HG02938 (cell line): ENCODE data around the gene FBXO46.
A peak's percentile ranks its signal among the peaks of the same experiment; 100 is the strongest.
"Not testable (repeated sequence)": the region's sequence is repeated elsewhere in the genome, so short reads cannot be mapped to it uniquely, and the experiment has no call there.

Experiments
- ATAC-seq: cut with Tn5 transposase; IDR thresholded peaks from one replicate; pipeline ENCODE4 v1.9.1; 2021; ENCODE audit warnings: mild to moderate bottlenecking, moderate library complexity; ENCODE audit not compliant: unreplicated experiment

FBXO46 gene

DNA sequence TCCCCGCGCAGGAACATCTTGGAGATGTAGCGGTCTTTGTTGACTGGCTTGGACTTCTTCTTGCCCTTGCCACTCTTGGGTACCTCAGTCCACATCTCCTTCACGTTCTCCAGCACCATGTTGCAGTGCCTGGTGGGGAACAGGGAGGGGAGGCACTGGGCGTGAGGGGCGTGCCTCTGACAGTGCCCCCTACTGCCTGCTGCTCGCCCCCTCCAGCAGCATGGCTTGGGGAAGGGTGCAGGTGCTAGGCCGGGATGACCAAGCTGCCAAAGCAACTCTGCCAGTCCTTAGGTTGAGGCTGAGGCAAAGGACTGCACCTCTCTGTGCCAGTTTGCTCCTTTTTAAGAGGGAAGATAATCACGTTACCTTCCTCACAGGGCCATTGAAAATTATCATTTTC lies 43.1 kb downstream of the FBXO46 start:
- no peak for ATAC-seq

DNA sequence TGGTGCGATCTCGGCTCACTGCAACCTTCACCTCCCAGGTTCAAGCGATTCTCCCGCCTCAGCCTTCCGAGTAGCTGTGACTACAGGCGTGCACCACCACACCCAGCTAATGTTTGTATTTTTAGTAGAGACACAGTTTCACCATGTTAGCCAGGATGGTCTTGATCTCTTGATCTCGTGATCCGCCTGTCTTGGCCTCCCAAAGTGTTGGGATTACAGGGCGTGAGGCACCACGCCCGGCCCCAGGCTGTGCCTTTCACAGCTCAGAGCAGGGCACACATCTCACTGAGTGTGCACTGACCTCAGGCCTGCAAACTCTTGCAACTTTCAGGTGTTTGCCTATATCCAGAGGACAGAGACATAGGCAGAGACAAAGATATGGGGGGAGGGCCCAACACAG lies 45.7 kb downstream of the FBXO46 start:
- ATAC-seq = not testable (repeated sequence)

DNA sequence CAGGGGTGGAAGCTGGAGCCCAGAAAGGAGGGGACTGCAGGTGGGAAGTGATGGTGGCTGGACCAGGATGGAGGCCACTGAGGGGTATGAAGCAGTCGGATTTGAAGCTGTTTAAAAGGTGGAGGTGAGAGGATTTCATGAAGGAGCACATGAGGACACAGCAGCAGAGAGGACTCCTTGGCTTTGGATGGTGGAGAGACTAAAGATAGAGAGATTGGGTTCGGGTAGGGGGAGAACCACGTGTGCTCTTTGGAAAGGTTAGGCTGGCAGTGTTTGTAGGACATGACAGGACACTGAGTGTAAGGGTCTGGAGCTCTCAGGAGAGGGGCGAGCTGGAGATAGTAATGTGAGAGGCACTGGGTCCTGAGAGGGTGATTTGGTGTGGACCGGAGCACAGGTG lies 47.8 kb downstream of the FBXO46 start:
- no peak for ATAC-seq

DNA sequence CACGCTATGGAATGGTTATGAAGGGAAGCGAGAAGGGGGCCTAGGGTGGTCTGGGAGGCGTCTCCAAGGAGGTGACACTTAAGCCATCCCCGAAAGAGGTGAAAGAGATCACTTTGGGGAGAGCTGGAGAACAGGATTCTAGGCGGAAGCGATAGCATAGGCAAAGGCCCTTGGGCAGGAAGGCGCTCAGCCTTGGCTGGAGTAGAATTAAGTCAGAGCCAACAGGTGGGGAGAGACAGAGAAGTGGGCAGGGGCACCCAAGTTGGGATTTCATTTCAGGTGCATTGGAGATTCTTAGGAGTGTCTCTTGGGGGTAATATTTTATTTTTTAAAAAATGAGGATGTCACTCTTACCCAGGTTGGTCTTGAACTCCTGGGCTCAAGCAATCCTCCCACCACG lies 48.6 kb downstream of the FBXO46 start:
- no peak for ATAC-seq

DNA sequence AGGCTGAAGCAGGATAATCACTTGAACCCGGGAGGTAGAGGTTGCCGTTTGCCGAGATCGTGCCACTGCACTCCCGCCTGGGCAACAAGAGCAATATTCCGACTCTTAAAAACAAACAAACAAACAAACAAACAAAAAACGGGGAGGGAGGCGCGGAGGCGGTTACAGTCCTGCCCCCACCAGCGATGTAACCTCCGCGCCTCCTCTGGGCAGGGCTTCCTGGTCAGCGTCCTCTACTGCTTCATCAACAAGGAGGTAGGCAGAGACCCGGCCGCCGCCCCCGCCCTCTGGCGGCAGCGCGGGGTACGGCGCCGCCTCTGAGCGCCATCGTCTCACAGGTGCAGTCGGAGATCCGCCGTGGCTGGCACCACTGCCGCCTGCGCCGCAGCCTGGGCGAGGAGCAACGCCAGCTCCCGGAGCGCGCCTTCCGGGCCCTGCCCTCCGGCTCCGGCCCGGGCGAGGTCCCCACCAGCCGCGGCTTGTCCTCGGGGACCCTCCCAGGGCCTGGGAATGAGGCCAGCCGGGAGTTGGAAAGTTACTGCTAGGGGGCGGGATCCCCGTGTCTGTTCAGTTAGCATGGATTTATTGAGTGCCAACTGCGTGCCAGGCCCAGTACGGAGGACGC lies 49.2 kb downstream of the FBXO46 start:
- peak; percentile 56 for ATAC-seq

DNA sequence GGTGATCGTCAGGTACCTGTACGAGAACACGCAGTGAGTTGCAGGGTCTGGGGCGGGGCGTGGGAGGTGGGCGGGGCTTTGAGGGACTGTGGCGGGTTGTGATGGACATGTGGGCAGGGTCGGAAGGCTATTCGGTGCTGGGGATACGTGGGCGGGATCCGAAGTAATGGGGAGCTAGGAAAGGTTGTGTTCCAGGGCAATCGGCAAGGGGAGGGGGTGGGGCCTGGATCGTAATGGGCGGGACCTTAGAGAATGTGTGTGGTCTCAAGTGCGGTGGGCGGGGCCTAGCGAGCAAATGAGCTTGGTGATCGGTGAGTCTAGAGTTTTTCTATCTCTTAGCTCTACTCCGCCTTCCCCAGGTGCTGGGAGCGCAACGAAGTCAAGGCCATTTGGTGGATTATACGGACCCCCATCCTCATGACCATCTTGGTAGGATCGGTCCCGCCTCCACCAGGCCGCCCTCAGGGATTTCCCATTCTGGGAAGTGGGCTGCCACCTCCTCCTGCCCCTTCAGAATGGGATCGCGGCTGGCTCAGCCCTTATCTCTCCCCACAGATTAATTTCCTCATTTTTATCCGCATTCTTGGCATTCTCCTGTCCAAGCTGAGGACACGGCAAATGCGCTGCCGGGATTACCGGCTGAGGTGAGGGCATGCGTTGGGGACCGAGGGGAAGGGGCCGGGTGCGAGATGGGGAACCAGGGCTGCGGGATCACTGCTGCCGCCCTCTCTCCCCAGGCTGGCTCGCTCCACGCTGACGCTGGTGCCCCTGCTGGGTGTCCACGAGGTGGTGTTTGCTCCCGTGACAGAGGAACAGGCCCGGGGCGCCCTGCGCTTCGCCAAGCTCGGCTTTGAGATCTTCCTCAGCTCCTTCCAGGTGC lies 53.1 kb downstream of the FBXO46 start:
- no peak for ATAC-seq

DNA sequence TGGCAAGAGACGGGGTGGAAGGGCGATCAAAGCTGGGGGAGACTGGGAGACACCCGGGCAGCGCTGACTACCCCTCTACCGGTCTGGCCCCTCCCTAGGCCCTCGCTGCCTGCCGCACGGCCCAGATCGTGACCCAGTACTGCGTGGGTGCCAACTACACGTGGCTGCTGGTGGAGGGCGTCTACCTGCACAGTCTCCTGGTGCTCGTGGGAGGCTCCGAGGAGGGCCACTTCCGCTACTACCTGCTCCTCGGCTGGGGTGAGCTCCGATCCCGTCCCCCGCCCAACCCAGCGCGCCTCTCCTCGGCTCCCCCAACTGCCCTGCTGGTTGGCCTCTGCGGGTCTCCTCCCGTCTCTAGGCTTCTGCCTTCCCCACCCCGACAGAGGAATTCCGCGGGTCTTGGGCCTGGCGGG lies 53.8 kb downstream of the FBXO46 start:
- no peak for ATAC-seq

DNA sequence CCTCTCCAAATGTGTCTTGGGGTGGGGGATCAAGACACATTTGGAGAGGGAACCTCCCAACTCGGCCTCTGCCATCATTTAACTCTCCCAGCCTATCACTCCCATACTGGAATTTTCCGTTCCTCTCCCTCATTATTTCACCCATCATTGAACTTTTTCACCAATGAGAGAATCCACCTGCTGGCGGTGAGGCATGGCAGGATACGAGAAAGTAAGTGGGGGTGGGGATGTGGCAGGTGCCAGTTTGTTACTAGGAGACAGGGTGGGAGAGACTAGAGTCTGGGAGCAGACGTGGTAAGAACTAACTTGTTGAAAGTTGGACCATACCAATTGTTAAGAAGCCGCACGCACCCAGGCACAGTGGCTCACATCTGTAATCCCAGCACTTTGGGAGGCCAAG lies 55.8 kb downstream of the FBXO46 start:
- ATAC-seq = no peak

DNA sequence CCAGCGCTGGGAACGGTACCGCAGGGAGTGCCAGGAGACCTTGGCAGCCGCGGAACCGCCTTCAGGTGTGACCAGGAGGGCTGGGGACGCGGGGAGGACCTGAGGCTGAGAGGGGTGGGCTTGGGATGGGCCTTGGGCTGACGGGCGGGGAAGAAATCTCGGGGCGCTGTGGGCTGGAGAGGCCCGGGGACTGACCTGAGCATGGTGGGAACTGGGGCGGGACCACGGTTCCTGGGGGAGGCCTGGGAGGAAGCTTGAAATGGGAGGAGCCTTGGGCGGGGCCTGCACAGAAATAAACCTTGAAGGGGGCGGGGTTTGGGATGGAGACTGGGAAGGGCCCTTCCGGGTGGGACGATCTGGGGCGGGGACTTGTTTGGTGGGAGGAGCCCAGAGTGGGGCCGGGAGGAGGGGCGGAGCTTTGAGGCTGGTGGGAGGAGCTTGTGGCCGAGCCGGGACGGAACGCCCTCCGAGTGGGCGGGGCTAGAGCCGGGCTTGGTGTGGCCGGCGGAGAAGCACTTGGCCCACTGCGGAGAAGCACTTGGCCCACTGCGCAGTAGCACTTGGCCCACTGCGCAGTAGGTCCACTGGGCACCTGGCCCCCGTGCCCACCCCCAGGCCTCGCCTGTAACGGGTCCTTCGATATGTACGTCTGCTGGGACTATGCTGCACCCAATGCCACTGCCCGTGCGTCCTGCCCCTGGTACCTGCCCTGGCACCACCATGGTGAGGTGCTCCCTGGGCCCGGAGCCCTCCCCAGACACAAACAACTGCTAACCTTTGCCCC lies 59.8 kb downstream of the FBXO46 start:
- ATAC-seq = peak; percentile 45

DNA sequence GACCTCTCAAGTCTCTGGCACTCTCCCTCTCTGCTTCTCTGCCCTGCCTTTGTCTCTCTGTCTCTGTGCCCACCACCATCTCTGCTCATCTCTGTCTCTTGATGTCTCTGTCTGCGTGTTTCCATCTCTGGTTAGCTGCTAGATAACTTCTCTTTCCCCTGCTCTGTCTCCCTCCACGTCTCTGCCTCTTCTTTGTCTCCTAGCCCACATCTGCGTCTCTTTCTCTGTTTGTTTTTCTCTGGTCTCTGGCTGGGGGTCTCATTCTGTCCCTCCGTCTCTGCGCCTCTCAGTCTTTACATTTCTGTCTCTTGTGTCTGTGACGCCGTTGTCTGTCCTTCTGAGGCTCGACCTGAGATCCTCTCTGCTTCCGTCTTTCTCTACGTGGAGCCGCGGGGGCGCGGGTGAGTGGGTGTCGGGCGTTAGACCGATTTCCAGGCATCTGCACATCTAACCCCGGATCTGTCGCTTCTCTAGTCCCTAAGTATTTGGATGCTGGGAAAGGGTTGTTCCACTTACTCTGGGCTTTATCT lies 62.3 kb downstream of the FBXO46 start:
- ATAC-seq = no peak

DNA sequence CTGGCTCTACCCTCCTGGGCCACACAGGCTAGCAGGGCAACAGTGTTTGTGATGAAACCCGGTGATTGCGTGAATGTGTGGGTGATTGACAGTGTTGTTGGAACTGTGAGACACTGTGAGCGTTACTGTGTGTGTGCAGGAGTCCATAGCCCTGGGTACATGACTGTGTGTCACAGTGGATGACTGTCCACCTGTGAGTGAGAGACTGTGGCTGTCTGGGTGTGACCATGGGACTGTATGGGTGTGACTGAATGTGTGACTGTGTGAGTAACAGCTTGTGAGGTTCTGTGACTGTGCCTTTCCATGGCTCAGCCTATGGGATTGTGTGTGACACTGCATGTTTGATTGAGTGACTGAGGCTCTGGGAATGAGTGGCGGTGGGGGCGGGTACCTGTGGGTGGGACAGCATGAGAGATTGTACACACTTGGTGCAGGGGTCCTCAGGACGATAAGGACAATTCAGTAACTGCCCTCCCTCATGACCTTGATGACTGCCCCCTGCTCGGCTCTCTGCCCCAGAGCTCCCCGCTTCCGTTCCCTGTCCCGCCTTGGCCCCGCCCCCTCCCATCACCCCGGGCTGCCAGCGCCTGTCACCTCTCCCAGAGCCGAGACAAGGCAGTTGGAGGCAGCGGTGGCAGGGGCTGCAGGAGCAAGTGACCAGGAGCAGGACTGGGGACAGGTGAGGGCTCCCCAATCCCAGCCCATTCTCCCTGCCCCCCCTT lies 62.9 kb downstream of the FBXO46 start, which contains the start of gene GIPR:
GIPR (plus strand) TSS at position 602 of the 722 bp plus-strand sequence. CDS start 1,300 bp downstream, outside the sequence.
- no peak for ATAC-seq

DNA sequence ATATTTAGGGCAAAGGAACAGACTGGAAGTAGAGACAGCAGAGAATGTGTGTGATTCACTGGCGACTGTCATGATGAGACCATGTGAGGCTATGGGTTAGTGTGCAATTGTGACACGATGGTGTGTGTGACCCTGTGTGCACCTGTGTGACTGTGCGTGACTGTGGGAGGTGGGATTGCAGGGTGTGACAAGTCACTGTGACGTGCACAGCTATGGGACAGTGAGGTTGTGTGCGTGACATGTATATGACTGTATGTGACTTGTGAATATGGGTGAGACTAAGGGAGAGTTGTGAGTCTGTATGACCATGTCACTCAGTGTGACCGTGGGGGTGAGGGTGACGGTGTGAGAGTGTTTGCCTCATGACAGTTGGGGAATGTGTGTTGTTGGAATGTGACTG lies 66.1 kb downstream of the FBXO46 start:
- ATAC-seq = no peak

DNA sequence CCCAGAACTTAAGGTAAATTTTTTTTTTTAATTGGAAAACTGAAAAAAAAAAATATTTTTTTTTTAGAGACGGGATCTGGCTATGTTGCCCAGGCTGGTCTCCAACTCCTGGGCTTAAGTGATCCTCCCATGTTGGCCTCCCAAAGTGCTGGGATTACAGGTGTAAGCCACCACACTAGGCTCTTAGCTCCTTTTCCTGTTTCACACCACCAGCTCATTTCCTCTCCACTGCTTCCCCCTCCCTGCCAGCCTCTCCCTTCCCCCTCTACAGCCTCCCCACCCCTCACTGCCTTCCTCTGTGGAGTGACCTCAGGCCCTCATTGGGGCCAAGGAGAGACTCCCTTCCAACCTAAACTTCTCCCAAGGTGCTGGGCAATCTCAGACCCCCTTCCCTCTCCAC lies 66.9 kb downstream of the FBXO46 start:
- ATAC-seq = no peak

DNA sequence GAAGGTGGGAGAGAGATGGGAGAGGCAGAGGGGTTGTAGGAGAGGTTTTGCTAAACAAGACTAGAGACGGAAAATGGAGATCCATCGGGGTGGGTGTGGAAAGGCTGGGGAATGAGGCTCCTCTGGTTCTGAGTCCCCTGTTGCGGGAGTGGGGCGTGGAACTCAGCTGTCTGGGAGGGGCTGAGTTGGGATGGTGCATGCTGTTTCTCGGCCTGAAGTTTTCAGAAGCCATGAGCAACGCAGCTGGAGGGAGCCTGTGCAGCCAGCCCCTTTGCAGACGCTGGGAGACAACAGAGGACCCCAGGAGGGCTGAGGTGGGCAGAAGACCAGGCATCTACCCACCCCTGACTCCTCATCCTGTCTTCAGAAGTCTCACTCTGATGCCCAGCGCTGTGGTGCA lies 70.1 kb downstream of the FBXO46 start:
- no peak for ATAC-seq
